Cardiac muscle cell (in vitro differentiated cells and primary cell): ENCODE data around the gene GLYR1. TPM values are rescaled to one million over a fixed set of nuclear protein-coding genes. Genes with fewer than 3 reads are reported as not detected.

Experiments
- DNase-seq, 2 donors: peaks; one replicate each; pipeline versions ENCODE4 v3.0.0 to v3.0.0-alpha.2; 2010 to 2017; ENCODE audit warnings: low read depth in 1 of 2, low spot score in 1 of 2
- H3K27ac ChIP-seq: fragments of 200-600 bp; sonication (generic); 2 replicates; pipeline ENCODE4 v1.5.1; 2016
- H3K27me3 ChIP-seq: fragments of 200-600 bp; sonication (generic); 2 replicates; pipeline ENCODE4 v1.6.0; 2016; ENCODE audit warnings: control low read depth
- H3K36me3 ChIP-seq: fragments of 200-600 bp; sonication (generic); 2 replicates; pipeline ENCODE4 v1.5.1; 2016; ENCODE audit warnings: control low read depth
- H3K4me1 ChIP-seq: fragments of 200-600 bp; sonication (generic); 2 replicates; pipeline ENCODE4 v1.8.1; 2017; ENCODE audit warnings: low read depth, mild to moderate bottlenecking, mixed run types
- H3K4me3 ChIP-seq: fragments of 200-600 bp; sonication (generic); 2 replicates; pipeline ENCODE4 v1.5.1; 2016; ENCODE audit warnings: mild to moderate bottlenecking
- H3K9me3 ChIP-seq: fragments of 200-600 bp; sonication (generic); 2 replicates; pipeline ENCODE4 v1.5.1; 2017; ENCODE audit warnings: low read depth, mild to moderate bottlenecking, control low read depth
- polyA plus RNA-seq: library from polyadenylated mRNA; unstranded; fragments of >200 nt; fragmentation: Nextera tagmentation; extraction: Ambion mirVana; gene quantifications from 2 replicates; pipeline ENCODE4 v1.2.1, GENCODE V29; 2016
- total RNA-seq: library from RNA; depleted of rRNA; stranded (reverse); fragments of >200 nt; gene quantifications from 2 replicates; pipeline ENCODE4 v1.2.3, GENCODE V29; 2016
- TF ChIP-seq, protein P1 (sequence below): IDR thresholded peaks from 2 replicates; pipeline ENCODE4 v1.5.1; 2012; ENCODE audit warnings: low read depth, mild to moderate bottlenecking, low read length

The GLYR1 gene
- total and polyA plus RNA-seq, 2 experiments from 2014 or later = 38.0 to 65.5 TPM

DNA sequence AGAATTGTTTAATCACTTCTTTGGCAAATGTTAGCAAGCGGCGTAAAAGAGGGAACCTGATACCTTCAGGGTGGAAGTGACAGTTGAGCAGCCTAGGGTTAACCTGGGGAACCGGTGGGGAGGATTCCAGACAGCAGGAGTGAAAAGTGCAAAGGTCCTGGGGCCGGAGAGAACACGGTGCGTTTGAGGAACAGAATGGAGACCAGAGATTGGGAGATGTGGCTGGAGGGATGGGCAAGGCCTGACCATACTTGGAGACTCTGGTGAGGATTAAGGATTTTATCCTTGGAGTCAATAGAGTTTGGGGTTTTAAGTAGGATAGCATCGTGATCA is 77.8 kb downstream of the GLYR1 start:
- Histone ChIP-seq H3K36me3 (peaks cover 3% of the 10 kb centered on the region), H3K27ac (peak overlapping the region; percentile 2), H3K4me1 (peaks cover 4% of the 10 kb centered on the region), H3K27me3 (no peaks in the 10 kb centered on the region), H3K4me3 (no peak overlapping the region), H3K9me3 (no peaks in the 10 kb centered on the region)
- TF ChIP-seq, protein P1, sequence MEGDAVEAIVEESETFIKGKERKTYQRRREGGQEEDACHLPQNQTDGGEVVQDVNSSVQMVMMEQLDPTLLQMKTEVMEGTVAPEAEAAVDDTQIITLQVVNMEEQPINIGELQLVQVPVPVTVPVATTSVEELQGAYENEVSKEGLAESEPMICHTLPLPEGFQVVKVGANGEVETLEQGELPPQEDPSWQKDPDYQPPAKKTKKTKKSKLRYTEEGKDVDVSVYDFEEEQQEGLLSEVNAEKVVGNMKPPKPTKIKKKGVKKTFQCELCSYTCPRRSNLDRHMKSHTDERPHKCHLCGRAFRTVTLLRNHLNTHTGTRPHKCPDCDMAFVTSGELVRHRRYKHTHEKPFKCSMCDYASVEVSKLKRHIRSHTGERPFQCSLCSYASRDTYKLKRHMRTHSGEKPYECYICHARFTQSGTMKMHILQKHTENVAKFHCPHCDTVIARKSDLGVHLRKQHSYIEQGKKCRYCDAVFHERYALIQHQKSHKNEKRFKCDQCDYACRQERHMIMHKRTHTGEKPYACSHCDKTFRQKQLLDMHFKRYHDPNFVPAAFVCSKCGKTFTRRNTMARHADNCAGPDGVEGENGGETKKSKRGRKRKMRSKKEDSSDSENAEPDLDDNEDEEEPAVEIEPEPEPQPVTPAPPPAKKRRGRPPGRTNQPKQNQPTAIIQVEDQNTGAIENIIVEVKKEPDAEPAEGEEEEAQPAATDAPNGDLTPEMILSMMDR = no peak
- no peak for DNase-seq

DNA sequence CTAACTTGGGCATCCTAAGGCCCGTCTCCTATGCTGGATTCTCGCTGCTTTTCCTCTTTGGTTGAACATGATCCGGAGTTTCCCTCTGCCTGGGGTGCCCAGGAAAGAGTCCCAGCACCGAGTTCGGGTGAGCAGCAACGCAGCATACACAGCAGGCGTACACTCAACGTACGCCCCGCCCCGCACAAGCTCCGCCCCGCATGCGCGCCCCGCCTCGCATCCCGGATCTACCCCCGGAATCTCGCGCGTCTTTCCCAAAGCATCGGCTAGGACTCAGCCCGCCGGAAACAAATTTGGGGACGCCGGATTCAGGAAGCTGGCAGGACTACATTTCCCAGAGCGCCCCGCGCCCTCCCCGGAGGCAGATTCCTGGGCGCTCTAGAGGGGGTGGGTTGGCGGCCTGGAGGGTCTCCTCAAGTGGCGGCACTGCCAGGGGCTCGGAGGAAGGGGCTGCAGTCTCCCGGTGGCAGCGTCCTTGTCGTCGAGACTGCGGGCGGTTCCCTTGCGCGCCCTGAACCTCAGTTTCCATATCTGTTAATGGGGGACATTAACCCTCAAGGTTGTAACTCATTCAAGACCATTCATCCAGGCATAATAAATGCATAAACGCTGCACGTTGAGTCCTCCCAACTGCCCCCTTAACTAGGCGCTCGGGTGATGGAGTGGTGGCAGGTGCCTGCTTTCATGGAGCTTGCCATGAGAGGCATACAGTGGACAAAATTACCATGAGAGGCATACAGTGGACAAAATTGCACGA is 78.4 kb downstream of the GLYR1 start:
- Histone ChIP-seq H3K9me3 (no peaks in the 10 kb centered on the region), H3K4me3 (peak overlapping the region; percentile 52), H3K27ac (peak overlapping the region; percentile 65), H3K4me1 (peaks cover 4% of the 10 kb centered on the region), H3K36me3 (peaks cover 4% of the 10 kb centered on the region), H3K27me3 (no peaks in the 10 kb centered on the region)
- DNase-seq = peak; percentile 96 to 98
- TF ChIP-seq, protein P1 = no peak

DNA sequence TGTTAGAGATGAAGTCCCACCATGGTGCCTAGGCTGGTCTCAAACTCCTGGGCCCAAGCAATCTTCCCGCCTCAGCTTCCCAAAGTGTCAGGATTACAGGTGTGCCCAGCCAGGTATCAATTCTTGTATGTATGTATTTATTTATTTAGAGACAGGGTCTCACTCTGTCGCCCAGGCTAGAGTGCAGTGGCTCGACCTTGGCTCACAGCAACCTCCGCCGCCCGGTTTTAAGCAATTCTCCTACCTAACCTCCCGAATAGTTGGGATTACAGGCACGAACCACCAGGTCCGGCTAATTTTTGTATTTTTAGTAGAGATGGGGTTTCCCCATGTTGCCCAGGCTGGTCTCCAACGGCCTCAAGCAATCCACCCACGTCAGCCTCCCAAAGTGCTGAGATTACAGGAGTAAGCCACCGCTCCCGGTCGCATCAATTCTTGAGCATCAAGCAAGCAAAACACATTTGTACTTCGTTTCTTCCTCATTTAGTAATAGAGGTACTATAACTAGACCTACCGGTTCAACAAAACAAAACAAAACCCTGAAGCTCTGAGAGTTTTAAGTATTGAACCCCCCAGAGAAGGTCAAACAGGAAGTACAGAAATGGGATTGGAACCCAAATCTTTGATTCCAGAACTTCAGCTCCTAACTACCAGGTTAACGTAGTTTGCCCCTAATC is 79.1 kb downstream of the GLYR1 start:
- H3K9me3 ChIP-seq = no peaks in the 10 kb centered on the region
- peak overlapping the region; percentile 52 for H3K4me3 ChIP-seq
- H3K4me1 ChIP-seq = peaks cover 4% of the 10 kb centered on the region
- TF ChIP-seq, protein P1 = no peak
- no peaks in the 10 kb centered on the region for H3K27me3 ChIP-seq
- peaks cover 9% of the 10 kb centered on the region for H3K36me3 ChIP-seq
- DNase-seq = peak in 1 of 2 donors; percentile 26
- H3K27ac ChIP-seq = peak overlapping the region; percentile 65

DNA sequence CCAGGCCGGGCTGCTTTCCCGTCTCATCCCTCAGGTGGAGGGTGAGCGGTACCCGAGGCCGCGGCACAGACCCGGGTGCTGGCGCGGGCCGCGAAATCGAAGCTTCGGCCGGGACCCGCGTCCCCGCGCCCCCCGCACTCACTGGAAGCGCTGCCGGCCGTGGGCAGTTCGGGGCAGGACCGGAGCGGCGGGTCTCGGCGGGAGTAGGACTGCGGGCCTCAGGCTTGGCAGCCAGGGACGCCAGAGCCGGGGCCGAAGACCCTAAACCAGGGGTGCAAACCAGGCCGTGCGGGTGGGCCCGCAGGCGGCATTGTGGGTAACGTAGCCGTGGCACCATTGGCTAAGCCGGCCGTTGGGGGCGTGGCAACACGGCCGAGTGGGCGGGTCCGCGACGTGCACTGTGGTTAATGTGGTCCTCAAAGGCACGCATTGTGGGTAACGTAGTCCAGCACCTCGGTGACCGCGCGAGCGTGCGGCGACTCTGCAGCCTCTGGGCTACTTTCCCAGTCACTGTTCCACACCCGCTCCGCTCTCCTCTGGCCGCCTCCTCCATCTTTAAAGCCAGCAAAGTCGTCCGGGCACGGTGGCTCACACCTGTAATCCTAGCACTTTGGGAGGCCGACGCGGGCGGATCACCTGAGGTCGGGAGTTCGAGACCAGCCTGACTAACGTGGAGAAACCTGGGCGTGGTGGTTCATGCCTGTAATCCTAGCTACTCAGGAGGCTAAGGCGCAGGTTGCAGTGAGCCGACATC is 80.0 kb downstream of the GLYR1 start, which contains the start of gene ZNF500:
Gene ZNF500 (minus strand): TSS at position 288 of the 754 bp plus-strand sequence. CDS start 1,184 bp downstream, outside the sequence.
- DNase-seq = peak; percentile 97 to 98
- Histone ChIP-seq H3K9me3 (no peaks in the 10 kb centered on the region), H3K4me1 (peaks cover 4% of the 10 kb centered on the region), H3K27ac (peak within 1 kb of the TSS; percentile 74), H3K27me3 (no peaks in the 10 kb centered on the region), H3K4me3 (peak within 1 kb of the TSS; percentile 83), H3K36me3 (peaks cover 16% of the 10 kb centered on the region)
- TF ChIP-seq, protein P1 = no peak
